ENCODE measurements around the gene PLCH1.

The PLCH1 gene

GRCh38 chr3:155609586-155609985 is 135.3 kb downstream of the PLCH1 start:
- TF ChIP-seq CTCF (conservative IDR thresholded peaks at IDR 0.05): no peak
- no peak overlapping the region for H3K27ac ChIP-seq

- no peak for TF ChIP-seq CTCF (conservative IDR thresholded peaks at IDR 0.05)
- H3K27ac ChIP-seq: no peak overlapping the region
These were observed 136.5 kb downstream of the PLCH1 start for GRCh38 chr3:155608228-155608920.

- no peak overlapping the region for H3K27ac ChIP-seq
- TF ChIP-seq CTCF (conservative IDR thresholded peaks at IDR 0.05): no peak
These were observed 137.1 kb downstream of the PLCH1 start for GRCh38 chr3:155607761-155608160.

- TF ChIP-seq CTCF (conservative IDR thresholded peaks at IDR 0.05): no peak
- H3K27ac ChIP-seq: no peak overlapping the region
These were observed 139.3 kb downstream of the PLCH1 start for GRCh38 chr3:155605571-155605970.

- no peak for TF ChIP-seq CTCF (conservative IDR thresholded peaks at IDR 0.05)
- H3K27ac ChIP-seq: no peak overlapping the region
These were observed 139.9 kb downstream of the PLCH1 start for GRCh38 chr3:155604967-155605366.

- H3K27ac ChIP-seq: no peak overlapping the region
- no peak for TF ChIP-seq CTCF (conservative IDR thresholded peaks at IDR 0.05)
These were observed 140.7 kb downstream of the PLCH1 start for GRCh38 chr3:155604126-155604525.

GRCh38 chr3:155603302-155603701 is 141.6 kb downstream of the PLCH1 start:
- TF ChIP-seq CTCF (conservative IDR thresholded peaks at IDR 0.05): no peak

More at GRCh38 chr3:155603302-155603701, 141.6 kb downstream of the PLCH1 start:
- no peak overlapping the region for H3K27ac ChIP-seq

All from VCaP (cell line).